ENCODE measurements around the gene CCDC183.
"Not testable (repeated sequence)": the region's sequence is repeated elsewhere in the genome, so short reads cannot be mapped to it uniquely, and the experiment has no call there.

The CCDC183 gene

GRCh38 chr9:136826188-136826541, 30.0 kb downstream of the CCDC183 start:
- H3K9ac ChIP-seq (ENCODE audit: low read depth, low read length): no peak overlapping the region
- no peaks in the 10 kb centered on the region; the same call in 1 of the 2 replicates for H3K4me1 ChIP-seq (ENCODE audit: insufficient read depth, low read length)
- no peaks in the 10 kb centered on the region for H3K9me3 ChIP-seq (ENCODE audit: control insufficient read depth, insufficient read depth, low read length)
- no peaks in the 10 kb centered on the region; the same call in none of the 2 replicates for H3K36me3 ChIP-seq (ENCODE audit: insufficient read depth, low read length)

GRCh38 chr9:136826703-136827582, 30.8 kb downstream of the CCDC183 start:
- no peaks in the 10 kb centered on the region; the same call in 1 of the 2 replicates for H3K4me1 ChIP-seq (ENCODE audit: insufficient read depth, low read length)

DNA sequence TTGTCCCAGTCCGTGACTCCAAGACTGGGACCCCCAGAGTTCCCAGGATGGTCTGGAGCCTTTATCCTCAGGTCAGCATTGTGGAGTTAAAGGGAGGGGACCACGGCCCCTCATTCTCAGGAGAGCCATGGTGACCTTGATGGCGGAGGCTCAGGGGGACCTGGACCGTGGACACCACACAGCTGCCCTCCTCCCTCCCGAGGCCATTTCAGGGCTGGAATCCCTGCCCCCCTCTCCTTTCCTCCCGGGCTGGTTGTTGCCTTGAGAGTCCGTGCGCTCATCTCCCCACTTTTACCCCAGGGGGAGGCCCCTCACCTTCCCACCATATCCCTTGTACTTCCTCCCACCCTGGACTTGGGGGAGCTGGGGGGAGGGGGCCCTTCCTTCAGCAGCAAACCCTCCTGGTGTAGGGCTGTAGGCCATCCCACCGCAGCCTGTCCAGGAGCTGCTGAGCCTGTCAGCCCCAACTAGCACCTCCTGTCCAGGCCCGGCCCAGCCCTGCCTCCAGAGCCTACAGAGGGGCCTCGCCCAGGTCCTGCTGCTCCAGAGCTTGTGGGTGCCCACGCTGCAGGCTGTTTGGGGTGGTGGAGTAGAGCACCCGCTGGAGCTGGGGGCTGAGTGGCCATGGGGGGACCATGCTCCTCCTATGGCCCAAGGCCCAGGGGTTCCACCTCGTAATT, 31.8 kb downstream of the CCDC183 start:
- H3K9ac ChIP-seq (ENCODE audit: low read depth, low read length): no peak overlapping the region
- H3K4me1 ChIP-seq (ENCODE audit: insufficient read depth, low read length): no peaks in the 10 kb centered on the region
- no peaks in the 10 kb centered on the region for H3K9me3 ChIP-seq (ENCODE audit: control insufficient read depth, insufficient read depth, low read length)
- H3K36me3 ChIP-seq (ENCODE audit: insufficient read depth, low read length): no peaks in the 10 kb centered on the region; the same call in none of the 2 replicates

More at GRCh38 chr9:136826703-136827582, 30.8 kb downstream of the CCDC183 start:
- H3K36me3 ChIP-seq (ENCODE audit: insufficient read depth, low read length): no peaks in the 10 kb centered on the region; the same call in none of the 2 replicates
- H3K9me3 ChIP-seq (ENCODE audit: control insufficient read depth, insufficient read depth, low read length): no peaks in the 10 kb centered on the region
- H3K9ac ChIP-seq (ENCODE audit: low read depth, low read length): no peak overlapping the region

- H3K9me3 ChIP-seq (ENCODE audit: control insufficient read depth, insufficient read depth, low read length): no peaks in the 10 kb centered on the region
- H3K36me3 ChIP-seq (ENCODE audit: insufficient read depth, low read length): no peaks in the 10 kb centered on the region; the same call in none of the 2 replicates
- H3K4me1 ChIP-seq (ENCODE audit: insufficient read depth, low read length): no peaks in the 10 kb centered on the region
- H3K9ac ChIP-seq (ENCODE audit: low read depth, low read length): no peak overlapping the region
These were observed 32.5 kb downstream of the CCDC183 start for GRCh38 chr9:136828474-136829140.

DNA sequence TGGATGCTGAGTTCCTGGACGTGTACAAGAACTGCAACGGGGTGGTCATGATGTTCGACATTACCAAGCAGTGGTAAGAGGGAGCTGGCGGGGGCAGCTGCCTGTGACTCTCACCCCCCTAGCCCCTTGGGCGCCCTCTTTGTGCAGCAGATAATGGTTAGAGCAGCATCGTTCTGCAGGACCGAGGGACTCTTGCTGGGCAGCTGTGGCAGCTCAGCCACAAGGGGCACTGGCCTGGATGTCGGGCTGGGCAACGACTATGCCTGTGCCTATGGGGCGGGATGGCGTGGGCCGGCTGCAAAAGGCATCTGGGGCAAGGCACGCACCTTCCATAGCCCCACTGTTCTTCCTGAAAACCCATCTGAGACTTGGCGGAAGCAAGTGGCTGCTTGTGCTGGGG, 33.3 kb downstream of the CCDC183 start:
- no peaks in the 10 kb centered on the region; the same call in none of the 2 replicates for H3K36me3 ChIP-seq (ENCODE audit: insufficient read depth, low read length)
- no peaks in the 10 kb centered on the region for H3K9me3 ChIP-seq (ENCODE audit: control insufficient read depth, insufficient read depth, low read length)
- H3K4me1 ChIP-seq (ENCODE audit: insufficient read depth, low read length): no peaks in the 10 kb centered on the region
- H3K9ac ChIP-seq (ENCODE audit: low read depth, low read length): no peak overlapping the region

- H3K9ac ChIP-seq (ENCODE audit: low read depth, low read length): no peak overlapping the region
- H3K4me1 ChIP-seq (ENCODE audit: insufficient read depth, low read length): no peaks in the 10 kb centered on the region
- H3K36me3 ChIP-seq (ENCODE audit: insufficient read depth, low read length): no peaks in the 10 kb centered on the region; the same call in none of the 2 replicates
- H3K9me3 ChIP-seq (ENCODE audit: control insufficient read depth, insufficient read depth, low read length): no peaks in the 10 kb centered on the region
These were observed 34.1 kb downstream of the CCDC183 start for GRCh38 chr9:136829981-136830885.

GRCh38 chr9:136831002-136831719, 35.0 kb downstream of the CCDC183 start:
- no peaks in the 10 kb centered on the region; the same call in none of the 2 replicates for H3K36me3 ChIP-seq (ENCODE audit: insufficient read depth, low read length)

DNA sequence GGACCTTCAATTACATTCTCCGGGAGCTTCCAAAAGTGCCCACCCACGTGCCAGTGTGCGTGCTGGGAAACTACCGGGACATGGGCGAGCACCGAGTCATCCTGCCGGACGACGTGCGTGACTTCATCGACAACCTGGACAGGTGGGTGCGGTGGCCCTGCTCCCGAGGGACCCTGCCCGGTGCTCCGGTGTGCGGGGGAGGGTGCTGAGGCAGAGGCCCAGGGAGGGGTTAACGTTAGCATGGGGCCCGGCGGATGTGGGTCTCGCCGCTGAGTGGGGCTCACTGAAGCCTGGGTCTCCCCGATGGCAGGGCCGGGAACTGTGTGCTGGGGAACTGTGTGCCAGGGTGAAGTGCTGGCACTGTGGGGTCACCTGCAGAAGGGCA, 35.6 kb downstream of the CCDC183 start:
- H3K9me3 ChIP-seq (ENCODE audit: control insufficient read depth, insufficient read depth, low read length): no peaks in the 10 kb centered on the region
- no peaks in the 10 kb centered on the region; the same call in none of the 2 replicates for H3K36me3 ChIP-seq (ENCODE audit: insufficient read depth, low read length)
- no peak overlapping the region for H3K9ac ChIP-seq (ENCODE audit: low read depth, low read length)
- no peaks in the 10 kb centered on the region for H3K4me1 ChIP-seq (ENCODE audit: insufficient read depth, low read length)

More at GRCh38 chr9:136831002-136831719, 35.0 kb downstream of the CCDC183 start:
- H3K4me1 ChIP-seq (ENCODE audit: insufficient read depth, low read length): no peaks in the 10 kb centered on the region
- H3K9ac ChIP-seq (ENCODE audit: low read depth, low read length): no peak overlapping the region
- H3K9me3 ChIP-seq (ENCODE audit: control insufficient read depth, insufficient read depth, low read length): no peaks in the 10 kb centered on the region

GRCh38 chr9:136832581-136832980, 36.4 kb downstream of the CCDC183 start:
- no peaks in the 10 kb centered on the region; the same call in none of the 2 replicates for H3K36me3 ChIP-seq (ENCODE audit: insufficient read depth, low read length)
- no peak overlapping the region for H3K9ac ChIP-seq (ENCODE audit: low read depth, low read length)
- H3K9me3 ChIP-seq (ENCODE audit: control insufficient read depth, insufficient read depth, low read length): no peaks in the 10 kb centered on the region
- H3K4me1 ChIP-seq (ENCODE audit: insufficient read depth, low read length): no peaks in the 10 kb centered on the region

GRCh38 chr9:136833381-136834048, 37.4 kb downstream of the CCDC183 start:
- not testable (repeated sequence) for H3K4me1 ChIP-seq (ENCODE audit: insufficient read depth, low read length); H3K9ac ChIP-seq (ENCODE audit: low read depth, low read length); H3K9me3 ChIP-seq (ENCODE audit: control insufficient read depth, insufficient read depth, low read length); H3K36me3 ChIP-seq (ENCODE audit: insufficient read depth, low read length)

- no peaks in the 10 kb centered on the region for H3K9me3 ChIP-seq (ENCODE audit: control insufficient read depth, insufficient read depth, low read length)
- no peak overlapping the region for H3K9ac ChIP-seq (ENCODE audit: low read depth, low read length)
- no peaks in the 10 kb centered on the region; the same call in 1 of the 2 replicates for H3K36me3 ChIP-seq (ENCODE audit: insufficient read depth, low read length)
- peaks cover 4% of the 10 kb centered on the region; the same call in 1 of the 2 replicates for H3K4me1 ChIP-seq (ENCODE audit: insufficient read depth, low read length)
These were observed 39.2 kb downstream of the CCDC183 start for GRCh38 chr9:136835162-136835931.

All from ES-I3 (cell line).